ENCODE results near the gene CWC27. TPM values are rescaled to one million over a fixed set of nuclear protein-coding genes. Genes with fewer than 3 reads are reported as not detected.

CWC27 gene
- total and polyA plus RNA-seq, 9 of the 15 experiments (the other 6 are each of a cell fraction or from before 2014, with no cell fraction given): 19.7 to 49.3 (median 38.3) TPM

DNA sequence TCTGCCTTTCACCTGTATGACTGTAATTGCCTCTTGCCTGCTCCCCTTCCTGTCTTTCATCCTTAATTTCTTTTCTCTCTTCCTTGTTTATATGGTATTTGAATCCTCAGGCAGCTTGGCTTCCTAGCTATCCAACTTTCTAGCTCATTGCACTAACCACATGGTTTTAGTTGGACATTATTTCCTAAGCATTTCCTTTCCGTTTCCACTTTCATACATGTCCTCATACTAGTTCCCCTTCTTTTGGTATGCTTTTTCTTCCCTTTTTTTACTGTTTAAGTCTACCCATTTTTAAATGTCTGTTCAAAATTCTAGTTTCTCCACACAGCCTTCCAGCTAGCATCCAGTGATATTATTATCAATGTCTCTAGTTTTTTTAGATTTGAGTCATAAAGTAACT lies 6.6 kb downstream of the CWC27 start:
- no peak for FAIRE-seq
- H3K79me2 ChIP-seq (ENCODE audit: control insufficient read depth, insufficient read depth, low read length): peaks cover 24% of the 10 kb centered on the region
- H3K9me3 ChIP-seq (replicated peaks; ENCODE audit: control insufficient read depth, insufficient read depth, low read depth, low read length): no peaks in the 10 kb centered on the region
- H3K27ac ChIP-seq (ENCODE audit: extremely low read depth, low read depth, low read length): no peak overlapping the region
- intact Hi-C loops (cut with micrococcal nuclease) (no loop called here), in situ Hi-C loops (cut with MboI) (loop anchor here (5.0 to 25.0 kb wide), 2 partner anchors 143 to 538 kb away; no protein-coding TSS in a partner anchor)
- no peaks in the 10 kb centered on the region for H4K20me1 ChIP-seq (replicated peaks; ENCODE audit: control insufficient read depth, insufficient read depth, low read length)
- TF ChIP-seq, protein P1, sequence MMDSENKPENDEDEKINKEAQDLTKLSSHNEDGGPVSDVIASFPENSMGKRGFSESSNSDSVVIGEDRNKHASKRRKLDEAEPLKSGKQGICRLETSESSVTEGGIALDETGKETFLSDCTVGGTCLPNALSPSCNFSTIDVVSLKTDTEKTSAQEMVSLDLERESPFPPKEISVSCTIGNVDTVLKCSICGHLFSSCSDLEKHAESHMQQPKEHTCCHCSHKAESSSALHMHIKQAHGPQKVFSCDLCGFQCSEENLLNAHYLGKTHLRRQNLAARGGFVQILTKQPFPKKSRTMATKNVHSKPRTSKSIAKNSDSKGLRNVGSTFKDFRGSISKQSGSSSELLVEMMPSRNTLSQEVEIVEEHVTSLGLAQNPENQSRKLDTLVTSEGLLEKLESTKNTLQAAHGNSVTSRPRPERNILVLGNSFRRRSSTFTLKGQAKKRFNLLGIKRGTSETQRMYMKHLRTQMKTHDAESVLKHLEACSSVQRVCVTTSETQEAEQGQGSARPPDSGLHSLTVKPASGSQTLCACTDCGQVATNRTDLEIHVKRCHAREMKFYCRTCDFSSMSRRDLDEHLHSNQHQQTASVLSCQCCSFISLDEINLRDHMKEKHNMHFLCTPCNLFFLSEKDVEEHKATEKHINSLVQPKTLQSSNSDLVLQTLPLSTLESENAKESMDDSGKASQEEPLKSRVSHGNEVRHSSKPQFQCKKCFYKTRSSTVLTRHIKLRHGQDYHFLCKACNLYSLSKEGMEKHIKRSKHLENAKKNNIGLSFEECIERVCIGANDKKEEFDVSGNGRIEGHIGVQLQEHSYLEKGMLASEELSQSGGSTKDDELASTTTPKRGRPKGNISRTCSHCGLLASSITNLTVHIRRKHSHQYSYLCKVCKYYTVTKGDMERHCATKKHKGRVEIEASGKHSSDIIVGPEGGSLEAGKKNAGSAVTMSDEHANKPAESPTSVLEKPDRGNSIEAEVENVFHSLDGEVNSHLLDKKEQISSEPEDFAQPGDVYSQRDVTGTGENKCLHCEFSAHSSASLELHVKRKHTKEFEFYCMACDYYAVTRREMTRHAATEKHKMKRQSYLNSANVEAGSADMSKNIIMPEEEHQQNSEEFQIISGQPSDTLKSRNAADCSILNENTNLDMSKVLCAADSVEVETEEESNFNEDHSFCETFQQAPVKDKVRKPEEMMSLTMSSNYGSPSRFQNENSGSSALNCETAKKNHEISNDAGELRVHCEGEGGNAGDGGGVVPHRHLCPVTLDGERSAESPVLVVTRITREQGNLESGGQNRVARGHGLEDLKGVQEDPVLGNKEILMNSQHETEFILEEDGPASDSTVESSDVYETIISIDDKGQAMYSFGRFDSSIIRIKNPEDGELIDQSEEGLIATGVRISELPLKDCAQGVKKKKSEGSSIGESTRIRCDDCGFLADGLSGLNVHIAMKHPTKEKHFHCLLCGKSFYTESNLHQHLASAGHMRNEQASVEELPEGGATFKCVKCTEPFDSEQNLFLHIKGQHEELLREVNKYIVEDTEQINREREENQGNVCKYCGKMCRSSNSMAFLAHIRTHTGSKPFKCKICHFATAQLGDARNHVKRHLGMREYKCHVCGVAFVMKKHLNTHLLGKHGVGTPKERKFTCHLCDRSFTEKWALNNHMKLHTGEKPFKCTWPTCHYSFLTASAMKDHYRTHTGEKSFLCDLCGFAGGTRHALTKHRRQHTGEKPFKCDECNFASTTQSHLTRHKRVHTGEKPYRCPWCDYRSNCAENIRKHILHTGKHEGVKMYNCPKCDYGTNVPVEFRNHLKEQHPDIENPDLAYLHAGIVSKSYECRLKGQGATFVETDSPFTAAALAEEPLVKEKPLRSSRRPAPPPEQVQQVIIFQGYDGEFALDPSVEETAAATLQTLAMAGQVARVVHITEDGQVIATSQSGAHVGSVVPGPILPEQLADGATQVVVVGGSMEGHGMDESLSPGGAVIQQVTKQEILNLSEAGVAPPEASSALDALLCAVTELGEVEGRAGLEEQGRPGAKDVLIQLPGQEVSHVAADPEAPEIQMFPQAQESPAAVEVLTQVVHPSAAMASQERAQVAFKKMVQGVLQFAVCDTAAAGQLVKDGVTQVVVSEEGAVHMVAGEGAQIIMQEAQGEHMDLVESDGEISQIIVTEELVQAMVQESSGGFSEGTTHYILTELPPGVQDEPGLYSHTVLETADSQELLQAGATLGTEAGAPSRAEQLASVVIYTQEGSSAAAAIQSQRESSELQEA (IDR thresholded peaks at IDR 0.05; ENCODE audit: low read depth): no peak
- no peak for TF ChIP-seq SMARCA4 (IDR thresholded peaks at IDR 0.05)
- no peak for TF ChIP-seq ZNF431 (CRISPR knock-in tag; IDR thresholded peaks at IDR 0.05)
- no peak for TF ChIP-seq ARID1B (IDR thresholded peaks at IDR 0.05)
- no peak for TF ChIP-seq ZBTB17 (CRISPR knock-in tag; IDR thresholded peaks at IDR 0.05)
- TF ChIP-seq ZC3H8 (IDR thresholded peaks at IDR 0.05): no peak
- no peak for TF ChIP-seq ZFX (CRISPR knock-in tag; IDR thresholded peaks at IDR 0.05)
- TF ChIP-seq RHOXF2B (CRISPR knock-in tag; conservative IDR thresholded peaks at IDR 0.05): no peak
- no peak for TF ChIP-seq ZNF41 (CRISPR knock-in tag; conservative IDR thresholded peaks at IDR 0.05)
- no peaks in the 10 kb centered on the region for H3K27me3 ChIP-seq (ENCODE audit: control insufficient read depth in 2 of 2, insufficient read depth in 2 of 2, low read length in 2 of 2)
- no peaks in the 10 kb centered on the region for H3K4me1 ChIP-seq (replicated peaks in 1 of 2; ENCODE audit: control insufficient read depth in 2 of 2, insufficient read depth in 2 of 2, low read length in 2 of 2)
- WGBS (ENCODE audit: insufficient coverage, low coverage, missing lambda C conversion rate): 60% methylated on average over 1 of the region's 1 CpG
- H2AFZ ChIP-seq (ENCODE audit: low read depth, low read length): no peak overlapping the region
- no peaks in the 10 kb centered on the region for H3K9me1 ChIP-seq (ENCODE audit: control insufficient read depth, insufficient read depth, low read length)
- DNase-seq (ENCODE audit: extremely low read depth in 1 of 4, low spot score in 3 of 4): no peak
- ChIA-PET CTCF (ENCODE audit: low intra/inter-chr PET ratio) (no interaction called here), POLR2A (interaction anchor here (0.6 kb wide), 1 partner anchor 261 kb away, joined by 3 read pairs; no protein-coding TSS in a partner anchor)
- no peak overlapping the region for H3K9ac ChIP-seq (ENCODE audit: insufficient read depth in 1 of 2, low read depth in 2 of 2, low read length in 2 of 2)
- no TSS peak for BruUV-seq (replicated peaks)
- no peak overlapping the region for H3K4me3 ChIP-seq
- peaks cover 16% of the 10 kb centered on the region for H3K36me3 ChIP-seq (ENCODE audit: control insufficient read depth, insufficient read depth, low read length)
- H3K4me2 ChIP-seq (ENCODE audit: insufficient read depth, low read length): no peak overlapping the region
- no peak for ATAC-seq

All from K562 (cell line).